GM12878 (cell line): ENCODE results near the gene SLC6A1. TPM values are rescaled to one million over a fixed set of nuclear protein-coding genes. Genes with fewer than 3 reads are reported as not detected.

Experiments used
- ATAC-seq: fragments of 200-7000 bp; cut with Tn5 transposase; 3 replicates; pipeline ENCODE4 v1.9.1; 2020; ENCODE audit warnings: mild to moderate bottlenecking, moderate library complexity
- BruUV-seq: library from RNA; stranded (reverse); fragments of 400-500 nt; replicated peaks from 2 replicates; lab custom pipeline; 2021; lab: Mats Ljungman, UMichigan
- CTCF ChIA-PET: fragments of 300-600 bp; sonication (Branson Sonifier 250); formaldehyde crosslinking; extraction: SDS; loops from one replicate; lab custom pipeline; 2021; ENCODE audit warnings: inconsistent platforms; lab: Yijun Ruan, JAX
- POLR2A ChIA-PET: fragments of 350-600 bp; formaldehyde crosslinking; extraction: SDS; loops from one replicate; lab custom pipeline; 2021; ENCODE audit warnings: inconsistent platforms; lab: Charles Lee
- RAD21 ChIA-PET: fragments of 300-600 bp; sonication (Branson Sonifier 250); formaldehyde crosslinking; loops from one replicate; lab custom pipeline; 2023; ENCODE audit warnings: antibody characterized with exemption; ENCODE audit not compliant: unreplicated experiment; lab: Charles Lee
- SMC1A ChIA-PET: fragments of 300-600 bp; sonication (Branson Sonifier 250); formaldehyde crosslinking; loops from one replicate; lab custom pipeline; 2023; ENCODE audit not compliant: unreplicated experiment, uncharacterized antibody; lab: Charles Lee
- DNase-seq: peaks from one replicate; pipeline ENCODE4 v3.0.0-alpha.2; 2011; ENCODE audit warnings: low read depth, low spot score
- FAIRE-seq: peaks from 3 replicates; lab custom pipeline; 2011; peaks lifted over from hg19 to GRCh38; lab: Jason Lieb, UNC
- H2AFZ ChIP-seq: 2 replicates; pipeline ENCODE4 v1.6.0; 2011; ENCODE audit warnings: low read depth, low read length, control low read depth; ENCODE audit not compliant: control insufficient read depth
- H3K27ac ChIP-seq: 2 replicates; pipeline ENCODE4 v1.5.1; 2011; ENCODE audit warnings: control low read depth; ENCODE audit not compliant: control insufficient read depth, insufficient read depth
- H3K27me3 ChIP-seq, 2 experiments: replicated peaks in 1 of 2; 2 replicates each; pipeline versions ENCODE4 v1.6.0 to v1.6.1; 2011; ENCODE audit warnings: low read length in 1 of 2; ENCODE audit not compliant: control insufficient read depth in 2 of 2, insufficient read depth in 2 of 2
- H3K36me3 ChIP-seq, 2 experiments: 2 replicates each; pipeline ENCODE4 v1.5.1; 2011; ENCODE audit warnings: low read length in 1 of 2; ENCODE audit not compliant: control insufficient read depth in 2 of 2, insufficient read depth in 2 of 2
- H3K4me1 ChIP-seq: 2 replicates; pipeline ENCODE4 v1.6.1; 2011; ENCODE audit warnings: mild to moderate bottlenecking, low read length, moderate library complexity, mixed read lengths; ENCODE audit not compliant: control insufficient read depth, insufficient read depth
- H3K4me2 ChIP-seq: 2 replicates; pipeline ENCODE4 v1.6.0; 2011; ENCODE audit warnings: control low read depth; ENCODE audit not compliant: control insufficient read depth, insufficient read depth
- H3K4me3 ChIP-seq: fragments of 200-600 bp; sonication (generic); 2 replicates; pipeline ENCODE4 v1.5.1; 2016
- H3K79me2 ChIP-seq: 2 replicates; pipeline ENCODE4 v1.6.0; 2011; ENCODE audit warnings: low read length; ENCODE audit not compliant: control insufficient read depth, insufficient read depth
- H3K9ac ChIP-seq: 2 replicates; pipeline ENCODE4 v1.8.0; 2011; ENCODE audit warnings: low read length, control low read depth, mixed read lengths; ENCODE audit not compliant: control insufficient read depth, insufficient read depth
- H3K9me3 ChIP-seq: replicated peaks from 3 replicates; pipeline ENCODE4 v1.5.1; 2011; ENCODE audit warnings: mild to moderate bottlenecking, low read length; ENCODE audit not compliant: control insufficient read depth, insufficient read depth
- H4K20me1 ChIP-seq: 2 replicates; pipeline ENCODE4 v1.6.0; 2011; ENCODE audit not compliant: control insufficient read depth, insufficient read depth
- CBX5 ChIP-seq: sonication (generic); IDR thresholded peaks from 2 replicates; pipeline ENCODE4 v1.6.1; 2016; ENCODE audit warnings: low read depth, moderate library complexity, mild to moderate bottlenecking, inconsistent platforms
- EED ChIP-seq: sonication (generic); IDR thresholded peaks from 2 replicates; pipeline ENCODE4 v1.6.1; 2016; ENCODE audit warnings: antibody characterized with exemption, low read depth
- IKZF1 ChIP-seq: fragments of 450-650 bp; conservative IDR thresholded peaks from 2 replicates; pipeline ENCODE4 v1.6.1; 2017; ENCODE audit warnings: antibody characterized with exemption, mild to moderate bottlenecking
- POLR2A ChIP-seq: IDR thresholded peaks from 2 replicates; pipeline ENCODE4 v1.6.1; 2011; ENCODE audit warnings: low read depth, mild to moderate bottlenecking, low read length
- SMARCA5 ChIP-seq: fragments of 450-650 bp; IDR thresholded peaks from 2 replicates; pipeline ENCODE4 v1.6.1; 2017; ENCODE audit warnings: mild to moderate bottlenecking
- WGBS: methylation state at CpG from one replicate; pipeline ENCODE4 v1.1.6; 2016; ENCODE audit warnings: low lambda C conversion rate; ENCODE audit not compliant: insufficient replicate concordance, insufficient coverage; ENCODE audit errors: missing lambda C conversion rate; 5-methylcytosine and 5-hydroxymethylcytosine counted together
- in situ Hi-C: fragments of 300-500 bp; cut with MboI; formaldehyde crosslinking; loops from 9 replicates; pipeline ENCODE4 v1.14.3; 2018; ENCODE audit warnings: mixed read lengths
- intact Hi-C: fragments of 100-400 bp; cut with micrococcal nuclease; formaldehyde crosslinking; loops from one replicate; pipeline ENCODE4 v1.14.2; 2022; ENCODE audit not compliant: unreplicated experiment
- polyA plus RNA-seq, 11 experiments: library from polyadenylated mRNA; depleted of rRNA in 4 of 11; unstranded in 6 of 11; stranded (reverse) in 5 of 11; fragments of >200 nt; fragmentation: Nextera tagmentation in 4 of 11; fragmentation: Illumina TruSeq in 1 of 11; extraction: Ambion mirVana in 4 of 11; extraction: Trizol in 1 of 11; gene quantifications; 1 replicate in 1 of 11; 2 replicates in 10 of 11; pipeline versions ENCODE4 v1.2.1 to v1.2.3, GENCODE V29; 2011 to 2016; ENCODE audit warnings: inconsistent platforms in 2 of 11, missing spikeins in 2 of 11, low read depth in 1 of 11
- total RNA-seq, 4 experiments: library from RNA; depleted of rRNA in 3 of 4; stranded (reverse); fragments of >200 nt in 3 of 4; fragmentation: Illumina TruSeq in 1 of 4; extraction: Trizol in 1 of 4; gene quantifications; 2 replicates each; pipeline versions ENCODE4 v1.2.1 to v1.2.3, GENCODE V29; 2013 to 2021
- TF ChIP-seq, protein P1 (sequence below): fragments of 450-650 bp; IDR thresholded peaks from 2 replicates; pipeline ENCODE4 v1.6.1; 2017; ENCODE audit warnings: low read depth, mild to moderate bottlenecking, moderate library complexity

Gene SLC6A1
- total and polyA plus RNA-seq, 10 of the 15 experiments (the other 5 are each of a cell fraction or from before 2014, with no cell fraction given) = not detected

DNA sequence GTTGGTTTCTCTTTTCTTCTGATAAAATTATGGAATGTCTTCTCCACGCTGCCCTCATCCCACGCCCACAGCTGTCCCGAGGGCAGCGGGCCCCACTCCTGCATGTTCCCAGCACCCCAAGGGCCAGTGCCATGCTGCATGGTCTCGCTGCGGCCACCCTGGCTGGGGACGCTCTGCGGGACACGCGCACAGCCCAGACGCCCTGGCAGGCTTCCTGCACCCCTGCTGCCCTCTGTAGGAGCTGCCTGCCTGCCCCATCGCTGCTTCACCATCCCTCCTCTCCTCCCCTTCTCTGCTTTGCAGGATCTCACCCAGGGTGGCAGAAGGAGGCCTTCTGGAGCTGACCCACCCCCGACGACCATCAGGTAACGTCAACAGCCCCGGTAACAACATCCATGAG, 22.8 kb downstream of the SLC6A1 start:
- H3K4me3 ChIP-seq = no peak overlapping the region
- H3K4me1 ChIP-seq = no peaks in the 10 kb centered on the region
- ChIA-PET CTCF (no interaction called here), RAD21 (no interaction called here), POLR2A (no interaction called here)
- DNase-seq = no peak
- H3K4me2 ChIP-seq = no peak overlapping the region
- no peak overlapping the region for H3K27ac ChIP-seq
- no peak overlapping the region for H3K9ac ChIP-seq
- H2AFZ ChIP-seq = no peak overlapping the region
- no peaks in the 10 kb centered on the region; the same call in 2 of the 3 replicates for H3K9me3 ChIP-seq
- no TSS peak for BruUV-seq
- FAIRE-seq = no peak
- TF ChIP-seq IKZF1 = no peak
- TF ChIP-seq, all 136 proteins: peak for 0
- intact Hi-C loops (no loop called here), in situ Hi-C loops (no loop called here)
- WGBS = 43% methylated on average over 16 of the region's 16 CpGs
- Histone ChIP-seq H4K20me1 (no peaks in the 10 kb centered on the region), H3K79me2 (no peaks in the 10 kb centered on the region), H3K27me3 (no peaks in the 10 kb centered on the region), H3K36me3 (no peaks in the 10 kb centered on the region)
- no peak for ATAC-seq
- SMC1A ChIA-PET = no interaction called here

DNA sequence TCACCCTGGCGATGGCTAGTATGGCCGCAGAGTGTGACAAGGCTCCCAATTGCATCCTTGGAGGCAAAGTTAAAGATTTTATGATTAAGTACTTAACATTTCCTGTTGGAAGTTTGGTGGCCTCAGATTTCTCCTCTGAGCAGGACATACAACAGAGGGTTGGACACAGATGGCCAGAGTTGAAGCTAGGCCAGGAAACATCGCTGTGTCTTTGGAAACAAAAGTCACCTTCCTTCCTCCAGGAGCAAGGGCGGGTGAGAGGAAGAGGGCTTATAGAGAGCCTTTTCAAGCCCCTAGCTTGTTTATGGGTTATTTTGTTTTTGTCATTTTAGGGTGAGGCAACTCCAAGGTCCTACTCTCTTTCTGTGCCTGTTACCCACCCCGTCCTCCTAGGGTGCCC, 24.2 kb downstream of the SLC6A1 start:
- RAD21 ChIA-PET = no interaction called here
- in situ Hi-C loops = no loop called here
- BruUV-seq = no TSS peak
- Histone ChIP-seq H3K4me1 (no peaks in the 10 kb centered on the region), H3K4me3 (no peak overlapping the region), H3K36me3 (no peaks in the 10 kb centered on the region), H3K9ac (no peak overlapping the region), H2AFZ (no peak overlapping the region), H3K4me2 (no peak overlapping the region), H3K9me3 (no peaks in the 10 kb centered on the region; the same call in 2 of the 3 replicates), H3K27ac (no peak overlapping the region), H3K79me2 (no peaks in the 10 kb centered on the region), H3K27me3 (no peaks in the 10 kb centered on the region), H4K20me1 (no peaks in the 10 kb centered on the region)
- no peak for ATAC-seq
- FAIRE-seq = no peak
- SMC1A ChIA-PET = no interaction called here
- POLR2A ChIA-PET = no interaction called here
- WGBS = 64% methylated on average over 5 of the region's 5 CpGs
- intact Hi-C loops = no loop called here
- TF ChIP-seq EED (no peak), POLR2A (no peak), SMARCA5 (no peak), CBX5 (no peak)
- TF ChIP-seq, protein P1, sequence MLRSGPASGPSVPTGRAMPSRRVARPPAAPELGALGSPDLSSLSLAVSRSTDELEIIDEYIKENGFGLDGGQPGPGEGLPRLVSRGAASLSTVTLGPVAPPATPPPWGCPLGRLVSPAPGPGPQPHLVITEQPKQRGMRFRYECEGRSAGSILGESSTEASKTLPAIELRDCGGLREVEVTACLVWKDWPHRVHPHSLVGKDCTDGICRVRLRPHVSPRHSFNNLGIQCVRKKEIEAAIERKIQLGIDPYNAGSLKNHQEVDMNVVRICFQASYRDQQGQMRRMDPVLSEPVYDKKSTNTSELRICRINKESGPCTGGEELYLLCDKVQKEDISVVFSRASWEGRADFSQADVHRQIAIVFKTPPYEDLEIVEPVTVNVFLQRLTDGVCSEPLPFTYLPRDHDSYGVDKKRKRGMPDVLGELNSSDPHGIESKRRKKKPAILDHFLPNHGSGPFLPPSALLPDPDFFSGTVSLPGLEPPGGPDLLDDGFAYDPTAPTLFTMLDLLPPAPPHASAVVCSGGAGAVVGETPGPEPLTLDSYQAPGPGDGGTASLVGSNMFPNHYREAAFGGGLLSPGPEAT = no peak
- no peak for DNase-seq
- CTCF ChIA-PET = interaction anchor here (0.7 to 1.2 kb wide), 2 partner anchors 43 to 258 kb away, joined by 3 read pairs; no protein-coding TSS in a partner anchor
